Ascending aorta (tissue), 2 donors: ENCODE measurements around the gene KCNJ5. TPM values are rescaled to one million over a fixed set of nuclear protein-coding genes. Genes with fewer than 3 reads are reported as not detected.

ENCODE experiments used
- DNase-seq, 2 donors: peaks; one replicate each; pipeline ENCODE4 v3.0.0-alpha.2; 2019; ENCODE audit warnings: low spot score in 2 of 2
- H3K27ac ChIP-seq, 2 donors: fragments of 200-600 bp; sonication (generic); one replicate each; pipeline ENCODE4 v1.5.1; 2016 to 2017; ENCODE audit warnings: mild to moderate bottlenecking in 1 of 2
- H3K27me3 ChIP-seq: fragments of 200-600 bp; sonication (generic); one replicate; pipeline ENCODE4 v1.5.1; 2017
- H3K36me3 ChIP-seq, 2 donors: fragments of 200-600 bp; sonication (generic); one replicate each; pipeline ENCODE4 v1.5.1; 2016
- H3K4me1 ChIP-seq, 2 donors: fragments of 200-600 bp; sonication (generic); one replicate each; pipeline ENCODE4 v1.5.1; 2016 to 2017; ENCODE audit warnings: mild to moderate bottlenecking in 1 of 2
- H3K4me3 ChIP-seq, 2 donors: fragments of 200-600 bp; sonication (generic); one replicate each; pipeline ENCODE4 v1.5.1; 2016 to 2017; ENCODE audit warnings: mild to moderate bottlenecking in 1 of 2
- H3K9me3 ChIP-seq, 2 donors: fragments of 200-600 bp; sonication (generic); one replicate each; pipeline ENCODE4 v1.5.1; 2016
- CTCF ChIP-seq, 3 experiments: fragments of 200-600 bp in 2 of 3; fragments of 450-650 bp in 1 of 3; sonication (generic) in 2 of 3; IDR thresholded peaks; one replicate each; pipeline ENCODE4 v1.5.1; 2016 to 2019; ENCODE audit warnings: antibody characterized with exemption in 3 of 3, mild to moderate bottlenecking in 1 of 3, moderate library complexity in 1 of 3
- intact Hi-C: fragments of 100-400 bp; cut with DNase I; formaldehyde crosslinking; loops from one replicate; pipeline ENCODE4 v1.15.1; 2023
- total RNA-seq: library from RNA; depleted of rRNA; stranded (reverse); fragments of >200 nt; gene quantifications from one replicate; pipeline ENCODE4 v1.1.0, GENCODE V29; 2016

The KCNJ5 gene
- total RNA-seq, 1 donor from 2014 or later: 0.53 TPM

GRCh38 chr11:128848815-128849455 is 42.2 kb upstream of the KCNJ5 start:
- Histone ChIP-seq H3K27me3 (no peaks in the 10 kb centered on the region), H3K4me1 (no peaks in the 10 kb centered on the region), H3K27ac (no peak overlapping the region), H3K36me3 (no peaks in the 10 kb centered on the region), H3K4me3 (no peak overlapping the region), H3K9me3 (no peaks in the 10 kb centered on the region)
- TF ChIP-seq CTCF (IDR thresholded peaks at IDR 0.05): peak; percentile 8 to 47 (median 39)
- intact Hi-C loops: no loop called here
- DNase-seq: no peak

DNA sequence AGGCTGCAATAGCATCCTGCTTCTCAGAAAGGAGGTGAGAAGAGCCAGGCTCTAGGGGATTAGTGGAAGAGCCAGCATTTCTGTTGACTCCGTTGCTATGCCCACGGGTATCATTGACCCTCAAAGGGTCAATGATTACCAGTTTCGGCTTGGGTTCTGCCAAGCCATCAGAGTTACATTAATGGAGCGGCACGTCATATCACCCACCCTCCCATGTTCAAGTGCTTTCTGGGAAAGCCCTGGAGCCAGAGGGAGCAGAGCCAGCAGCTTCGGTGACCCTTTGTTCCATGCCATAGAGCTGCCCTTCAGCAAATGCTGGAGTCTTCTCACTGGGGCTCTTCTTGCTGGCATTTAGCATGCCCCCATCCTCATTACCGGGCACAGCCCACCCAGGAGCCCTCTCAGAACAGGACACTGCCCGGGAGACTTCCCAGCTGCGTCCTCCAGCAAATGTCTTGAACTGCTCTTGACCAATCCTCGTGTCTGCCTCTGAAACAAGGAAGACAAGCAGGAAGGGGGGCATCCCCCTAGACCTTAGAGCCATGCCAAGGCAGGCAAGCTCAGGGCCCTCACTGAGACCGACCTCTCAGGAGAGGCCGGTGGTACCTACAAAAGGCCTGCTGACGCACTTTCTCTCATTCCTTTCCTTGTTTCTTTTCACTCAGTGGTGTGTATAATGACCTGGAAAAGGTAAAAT is 38.7 kb upstream of the KCNJ5 start:
- no peak for TF ChIP-seq CTCF (IDR thresholded peaks at IDR 0.05)
- Histone ChIP-seq H3K4me3 (no peak overlapping the region), H3K4me1 (no peaks in the 10 kb centered on the region), H3K36me3 (no peaks in the 10 kb centered on the region), H3K27ac (no peak overlapping the region), H3K9me3 (no peaks in the 10 kb centered on the region), H3K27me3 (no peaks in the 10 kb centered on the region)
- DNase-seq: no peak
- intact Hi-C loops: no loop called here

GRCh38 chr11:128853559-128853958 is 37.6 kb upstream of the KCNJ5 start:
- H3K9me3 ChIP-seq: no peaks in the 10 kb centered on the region
- H3K27ac ChIP-seq: no peak overlapping the region
- no peak overlapping the region for H3K4me3 ChIP-seq
- TF ChIP-seq CTCF (IDR thresholded peaks at IDR 0.05): no peak
- DNase-seq: no peak
- H3K36me3 ChIP-seq: no peaks in the 10 kb centered on the region
- no peaks in the 10 kb centered on the region for H3K4me1 ChIP-seq
- H3K27me3 ChIP-seq: no peaks in the 10 kb centered on the region
- intact Hi-C loops: no loop called here

DNA sequence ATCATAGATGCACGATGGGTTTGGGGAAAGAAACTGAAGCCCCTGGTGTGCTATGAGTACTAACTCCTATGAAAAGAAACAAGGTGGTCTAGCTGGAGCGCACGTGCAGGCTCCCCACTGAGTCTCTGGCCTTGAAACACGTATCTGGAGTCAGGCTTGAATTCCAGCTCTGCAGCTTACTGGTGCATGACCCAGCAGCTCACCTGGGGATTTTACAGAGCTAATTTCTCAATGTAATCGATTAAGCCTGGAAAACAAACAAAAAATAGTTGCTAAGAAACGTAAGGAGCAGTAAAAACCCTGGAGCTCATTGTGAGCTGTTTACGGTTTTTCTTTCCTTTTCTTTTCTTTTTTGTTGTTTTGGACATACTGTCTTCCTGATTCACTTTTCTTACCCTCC is 36.3 kb upstream of the KCNJ5 start:
- Histone ChIP-seq H3K36me3 (no peaks in the 10 kb centered on the region), H3K4me1 (no peaks in the 10 kb centered on the region), H3K27ac (no peak overlapping the region), H3K9me3 (no peaks in the 10 kb centered on the region), H3K4me3 (no peak overlapping the region), H3K27me3 (no peaks in the 10 kb centered on the region)
- no peak for DNase-seq
- intact Hi-C loops: no loop called here
- TF ChIP-seq CTCF (IDR thresholded peaks at IDR 0.05): no peak

- Histone ChIP-seq H3K9me3 (no peaks in the 10 kb centered on the region), H3K36me3 (no peaks in the 10 kb centered on the region), H3K4me3 (no peak overlapping the region), H3K27me3 (no peaks in the 10 kb centered on the region), H3K27ac (no peak overlapping the region), H3K4me1 (peaks cover 0 to 3% of the 10 kb centered on the region in 2 donors)
- no peak for TF ChIP-seq CTCF (IDR thresholded peaks at IDR 0.05)
- DNase-seq: no peak
- intact Hi-C loops: no loop called here
These were observed 34.9 kb upstream of the KCNJ5 start for GRCh38 chr11:128856241-128856640.
